A673 (cell line): ENCODE measurements around the gene FNDC10.

Experiments used
- EZH2 ChIP-seq: fragments of 200-600 bp; sonication (generic); IDR thresholded peaks from 2 replicates; pipeline ENCODE4 v1.6.1; 2017; ENCODE audit warnings: borderline replicate concordance, low read depth, mild to moderate bottlenecking, mixed read lengths, antibody characterized with exemption, low read length; ENCODE audit not compliant: poor library complexity, severe bottlenecking
- TF ChIP-seq, protein P1 (sequence below): fragments of 300-800, 200-600 bp; sonication (generic); conservative IDR thresholded peaks from 2 replicates; pipeline ENCODE4 v1.5.1; 2017; ENCODE audit warnings: low read depth, mild to moderate bottlenecking, antibody characterized with exemption, low read length, moderate library complexity, mixed read lengths

DNA sequence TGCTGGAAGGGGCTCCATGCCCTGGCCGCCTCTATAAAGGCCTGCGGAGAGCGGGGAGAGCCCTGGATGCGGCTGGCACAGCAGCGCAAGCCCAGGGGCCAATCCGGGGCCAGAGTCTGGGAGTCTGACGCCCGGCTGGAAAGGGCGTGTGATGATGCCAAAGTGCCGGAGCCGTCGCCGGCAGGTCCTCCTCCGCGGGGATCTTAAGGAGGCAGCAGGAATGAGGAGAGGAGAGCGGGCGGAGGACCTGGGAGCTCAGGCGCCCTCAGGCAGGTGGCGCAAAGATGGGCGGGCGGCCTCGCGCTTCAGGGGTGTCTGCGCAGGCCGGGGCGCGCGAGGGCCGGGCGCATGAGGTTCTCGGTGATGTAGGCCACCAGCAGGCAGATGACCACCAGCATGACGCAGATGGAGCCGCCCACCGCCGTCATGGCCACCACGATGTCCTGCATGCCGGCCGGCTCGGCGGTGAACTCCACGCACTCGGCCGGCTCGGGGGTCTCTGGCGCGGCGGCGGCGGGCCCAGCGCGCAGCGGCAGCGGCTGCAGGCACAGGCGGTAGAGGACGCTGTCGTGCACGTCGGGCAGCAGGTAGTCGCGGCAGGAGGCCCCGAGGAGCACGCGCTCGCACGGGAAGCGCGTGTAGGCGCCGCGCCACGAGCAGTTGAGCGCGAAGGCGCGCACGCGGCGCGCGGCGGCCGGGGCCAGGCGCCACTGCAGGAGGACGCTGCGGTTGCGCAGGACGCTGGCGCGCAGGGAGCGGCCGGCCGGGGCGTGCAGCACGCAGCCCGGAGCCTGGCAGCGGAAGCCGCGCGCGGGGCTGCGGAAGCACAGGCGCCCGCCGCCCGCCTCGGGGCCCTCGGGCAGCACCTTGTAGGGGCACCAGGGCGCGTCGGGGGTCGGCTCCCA is 653 bp downstream of the FNDC10 start:
- TF ChIP-seq, protein P1, sequence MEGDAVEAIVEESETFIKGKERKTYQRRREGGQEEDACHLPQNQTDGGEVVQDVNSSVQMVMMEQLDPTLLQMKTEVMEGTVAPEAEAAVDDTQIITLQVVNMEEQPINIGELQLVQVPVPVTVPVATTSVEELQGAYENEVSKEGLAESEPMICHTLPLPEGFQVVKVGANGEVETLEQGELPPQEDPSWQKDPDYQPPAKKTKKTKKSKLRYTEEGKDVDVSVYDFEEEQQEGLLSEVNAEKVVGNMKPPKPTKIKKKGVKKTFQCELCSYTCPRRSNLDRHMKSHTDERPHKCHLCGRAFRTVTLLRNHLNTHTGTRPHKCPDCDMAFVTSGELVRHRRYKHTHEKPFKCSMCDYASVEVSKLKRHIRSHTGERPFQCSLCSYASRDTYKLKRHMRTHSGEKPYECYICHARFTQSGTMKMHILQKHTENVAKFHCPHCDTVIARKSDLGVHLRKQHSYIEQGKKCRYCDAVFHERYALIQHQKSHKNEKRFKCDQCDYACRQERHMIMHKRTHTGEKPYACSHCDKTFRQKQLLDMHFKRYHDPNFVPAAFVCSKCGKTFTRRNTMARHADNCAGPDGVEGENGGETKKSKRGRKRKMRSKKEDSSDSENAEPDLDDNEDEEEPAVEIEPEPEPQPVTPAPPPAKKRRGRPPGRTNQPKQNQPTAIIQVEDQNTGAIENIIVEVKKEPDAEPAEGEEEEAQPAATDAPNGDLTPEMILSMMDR = no peak; the same call in 1 of the 2 replicates
- TF ChIP-seq EZH2 = no peak
